ENCODE data around the gene SUV39H2. TPM values are rescaled to one million over a fixed set of nuclear protein-coding genes. Genes with fewer than 3 reads are reported as not detected.
A peak's percentile ranks its signal among the peaks of the same experiment; 100 is the strongest.

Gene SUV39H2
- total RNA-seq, 2 donors from 2014 or later, result 1.9 to 3.0 TPM

DNA sequence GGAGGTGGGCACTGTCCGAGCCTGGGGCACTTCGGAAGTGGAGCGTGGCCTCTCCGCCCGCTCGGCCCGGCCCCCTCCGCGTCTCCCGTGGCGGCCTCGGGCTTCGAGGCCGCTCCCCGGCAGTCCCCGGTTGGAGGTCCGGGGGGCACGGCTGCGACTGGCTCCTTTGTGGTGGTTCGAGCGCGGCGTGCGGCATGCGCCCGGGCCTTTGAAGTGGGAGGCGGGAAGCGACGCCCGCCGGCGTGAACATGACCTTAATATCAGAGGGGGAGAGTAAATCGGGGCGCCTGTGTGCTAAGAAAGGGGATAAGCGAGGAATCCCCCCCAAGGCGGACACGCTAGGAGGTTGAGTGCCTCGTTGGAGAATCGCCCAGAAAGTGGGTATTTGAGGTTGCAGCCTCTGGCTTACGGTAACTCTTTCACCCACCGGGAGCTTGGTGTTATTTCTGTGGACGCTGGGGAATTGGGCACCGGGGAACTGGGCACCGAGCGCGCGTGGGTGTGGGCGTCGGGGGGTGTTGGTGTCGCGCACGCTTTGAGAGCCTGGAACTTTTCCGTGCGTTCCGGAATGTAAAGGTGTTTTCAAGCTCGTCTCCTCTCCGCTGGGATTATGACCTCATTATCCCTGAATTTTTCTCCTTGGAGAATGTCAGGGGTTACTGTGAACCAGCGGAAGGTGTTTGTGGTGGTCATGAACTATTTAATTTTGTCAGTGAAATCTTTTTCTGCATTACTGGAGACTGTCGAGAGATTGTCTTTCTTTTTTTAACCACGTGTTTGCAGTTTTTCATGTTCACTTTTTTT, 660 bp downstream of the SUV39H2 start:
- TF ChIP-seq, protein P1, sequence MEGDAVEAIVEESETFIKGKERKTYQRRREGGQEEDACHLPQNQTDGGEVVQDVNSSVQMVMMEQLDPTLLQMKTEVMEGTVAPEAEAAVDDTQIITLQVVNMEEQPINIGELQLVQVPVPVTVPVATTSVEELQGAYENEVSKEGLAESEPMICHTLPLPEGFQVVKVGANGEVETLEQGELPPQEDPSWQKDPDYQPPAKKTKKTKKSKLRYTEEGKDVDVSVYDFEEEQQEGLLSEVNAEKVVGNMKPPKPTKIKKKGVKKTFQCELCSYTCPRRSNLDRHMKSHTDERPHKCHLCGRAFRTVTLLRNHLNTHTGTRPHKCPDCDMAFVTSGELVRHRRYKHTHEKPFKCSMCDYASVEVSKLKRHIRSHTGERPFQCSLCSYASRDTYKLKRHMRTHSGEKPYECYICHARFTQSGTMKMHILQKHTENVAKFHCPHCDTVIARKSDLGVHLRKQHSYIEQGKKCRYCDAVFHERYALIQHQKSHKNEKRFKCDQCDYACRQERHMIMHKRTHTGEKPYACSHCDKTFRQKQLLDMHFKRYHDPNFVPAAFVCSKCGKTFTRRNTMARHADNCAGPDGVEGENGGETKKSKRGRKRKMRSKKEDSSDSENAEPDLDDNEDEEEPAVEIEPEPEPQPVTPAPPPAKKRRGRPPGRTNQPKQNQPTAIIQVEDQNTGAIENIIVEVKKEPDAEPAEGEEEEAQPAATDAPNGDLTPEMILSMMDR (IDR thresholded peaks at IDR 0.05), result no peak
- no peaks in the 10 kb centered on the region for H3K36me3 ChIP-seq
- H3K27me3 ChIP-seq, result no peaks in the 10 kb centered on the region
- H3K27ac ChIP-seq, result peak overlapping the region; percentile 96 to 99
- H3K4me3 ChIP-seq, result peak overlapping the region; percentile 93 to 99
- no peak for DNase-seq (ENCODE audit: low spot score)
- H3K9me3 ChIP-seq, result no peaks in the 10 kb centered on the region
- H3K4me1 ChIP-seq, result peaks cover 0 to 34% of the 10 kb centered on the region in 2 donors

DNA sequence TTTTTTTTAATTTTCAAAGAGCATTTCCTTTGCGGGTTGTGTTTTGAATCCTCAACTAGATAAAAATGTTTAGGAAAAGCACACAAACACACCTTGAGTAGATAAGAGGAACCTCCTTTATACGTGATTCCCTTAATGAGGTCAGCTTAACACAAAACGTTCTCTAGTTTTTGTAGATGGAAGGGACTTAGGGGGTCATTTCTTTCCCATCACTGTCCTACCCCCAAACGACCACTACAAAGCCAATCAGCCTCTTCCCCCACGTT, 1.2 kb downstream of the SUV39H2 start:
- Histone ChIP-seq H3K4me3 (peak overlapping the region; percentile 93 to 99), H3K9me3 (no peaks in the 10 kb centered on the region), H3K36me3 (no peaks in the 10 kb centered on the region), H3K27me3 (no peaks in the 10 kb centered on the region), H3K4me1 (peaks cover 0 to 34% of the 10 kb centered on the region in 2 donors), H3K27ac (no peak overlapping the region)
- DNase-seq (ENCODE audit: low spot score), result no peak
- TF ChIP-seq, protein P1 (IDR thresholded peaks at IDR 0.05), result no peak

DNA sequence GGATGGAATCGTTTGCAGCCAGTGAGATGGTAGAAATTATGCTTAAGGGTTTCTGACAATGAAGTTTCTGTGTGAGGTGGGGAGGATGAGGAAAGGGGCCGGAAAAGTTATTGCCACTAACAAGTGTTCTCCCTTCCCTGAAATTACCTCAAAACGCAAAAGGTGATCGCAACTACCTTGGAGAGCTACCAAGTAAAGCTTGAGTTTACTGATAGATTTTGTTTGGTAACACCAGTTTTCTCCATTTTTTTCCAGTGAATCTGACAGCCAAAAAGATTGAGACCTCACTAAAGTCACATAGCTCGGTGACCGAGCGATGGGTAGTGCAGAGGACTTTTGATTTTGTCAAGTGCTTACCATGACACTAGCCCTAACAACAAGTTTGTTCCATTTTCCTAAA, 1.6 kb downstream of the SUV39H2 start:
- Histone ChIP-seq H3K27me3 (no peaks in the 10 kb centered on the region), H3K36me3 (no peaks in the 10 kb centered on the region), H3K4me1 (peaks cover 0 to 34% of the 10 kb centered on the region in 2 donors), H3K4me3 (no peak overlapping the region), H3K9me3 (no peaks in the 10 kb centered on the region), H3K27ac (no peak overlapping the region)
- TF ChIP-seq, protein P1 (IDR thresholded peaks at IDR 0.05), result no peak
- DNase-seq (ENCODE audit: low spot score), result no peak

DNA sequence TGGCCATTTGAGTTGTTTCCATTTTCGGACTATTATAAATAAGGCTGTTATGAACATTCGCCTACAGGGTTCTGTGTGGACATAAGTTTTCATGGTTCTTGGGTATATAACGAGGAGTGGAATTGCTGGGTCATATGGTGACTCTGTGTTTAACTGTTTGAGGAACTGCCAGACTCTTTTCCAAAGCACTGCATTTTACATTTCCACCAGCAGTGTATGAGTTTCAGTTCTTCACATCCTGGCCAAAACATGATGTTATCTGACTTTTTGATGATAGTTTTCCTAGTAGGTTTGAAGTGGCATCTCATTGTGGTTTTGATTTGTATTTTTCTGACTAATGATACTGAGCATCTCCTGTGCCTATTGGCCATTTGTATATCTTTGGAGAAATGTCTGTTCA, 5.4 kb downstream of the SUV39H2 start:
- TF ChIP-seq, protein P1 (IDR thresholded peaks at IDR 0.05), result no peak
- Histone ChIP-seq H3K4me1 (peaks cover 0 to 14% of the 10 kb centered on the region in 2 donors), H3K27me3 (no peaks in the 10 kb centered on the region), H3K4me3 (no peak overlapping the region), H3K27ac (no peak overlapping the region), H3K9me3 (no peaks in the 10 kb centered on the region), H3K36me3 (no peaks in the 10 kb centered on the region)
- DNase-seq (ENCODE audit: low spot score), result no peak

DNA sequence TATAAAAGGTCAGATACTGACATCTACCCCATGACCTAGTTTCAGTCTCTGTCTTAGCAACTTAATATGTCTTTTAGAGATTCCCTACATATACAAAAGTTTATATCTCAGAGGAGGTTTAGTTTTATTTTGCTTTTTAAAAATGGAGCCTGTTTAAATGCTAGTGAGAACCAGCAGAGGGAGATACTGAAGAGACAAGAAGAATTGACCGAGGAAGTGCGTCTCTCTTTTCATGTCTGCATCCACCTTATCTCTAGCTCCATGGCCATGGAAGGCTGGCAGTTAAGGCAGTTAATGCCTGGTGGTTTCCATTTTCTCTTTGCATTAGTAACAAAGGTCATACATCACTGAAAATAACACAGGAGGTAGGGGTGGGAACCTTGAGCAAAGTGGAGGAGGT, 10.7 kb downstream of the SUV39H2 start:
- Histone ChIP-seq H3K27me3 (no peaks in the 10 kb centered on the region), H3K27ac (no peak overlapping the region), H3K36me3 (no peaks in the 10 kb centered on the region), H3K4me3 (no peak overlapping the region), H3K9me3 (no peaks in the 10 kb centered on the region), H3K4me1 (no peaks in the 10 kb centered on the region)
- TF ChIP-seq, protein P1 (IDR thresholded peaks at IDR 0.05), result no peak
- DNase-seq (ENCODE audit: low spot score), result no peak

DNA sequence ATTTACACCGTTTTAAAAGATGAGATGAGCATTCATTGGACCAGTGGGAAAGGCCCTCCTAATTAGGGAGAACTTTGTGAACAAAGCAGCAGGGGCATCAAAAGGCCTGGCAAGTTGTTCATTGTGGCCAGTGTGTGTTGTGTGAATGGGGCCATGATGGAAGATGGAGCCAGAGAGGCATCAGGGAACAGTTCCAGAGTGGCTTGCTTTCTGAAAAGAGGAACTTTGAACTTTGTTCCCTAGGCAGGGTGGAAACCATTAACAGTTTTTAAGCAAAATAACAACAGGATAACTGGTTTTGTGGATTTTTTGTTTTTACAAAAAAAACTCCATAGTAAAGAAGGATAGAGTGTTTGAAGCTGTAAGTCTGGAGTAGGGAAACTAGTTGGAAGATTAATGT, 12.5 kb downstream of the SUV39H2 start:
- no peak for DNase-seq (ENCODE audit: low spot score)
- Histone ChIP-seq H3K4me3 (no peak overlapping the region), H3K27me3 (no peaks in the 10 kb centered on the region), H3K27ac (no peak overlapping the region), H3K36me3 (no peaks in the 10 kb centered on the region), H3K9me3 (no peaks in the 10 kb centered on the region), H3K4me1 (no peaks in the 10 kb centered on the region)
- TF ChIP-seq, protein P1 (IDR thresholded peaks at IDR 0.05), result no peak

Measured in right atrium auricular region (tissue), 2 donors.